Heart left ventricle (tissue), 16 donors: ENCODE measurements around the gene SIN3B. TPM values are rescaled to one million over a fixed set of nuclear protein-coding genes. Genes with fewer than 3 reads are reported as not detected.

ENCODE experiments used
- ATAC-seq, 4 donors: fragments of 200-7000 bp; cut with Tn5 transposase; one replicate each; pipeline ENCODE4 v1.9.1; 2020 to 2022; ENCODE audit warnings: moderate library complexity in 4 of 4, mild to moderate bottlenecking in 3 of 4, moderate number of reproducible peaks in 1 of 4
- DNase-seq, 5 donors: peaks; one replicate each; pipeline ENCODE4 v3.0.0-alpha.2; 2020
- H3K27ac ChIP-seq, 12 donors: fragments of 200-600 bp; sonication (generic) in 4 of 12; one replicate each; pipeline versions ENCODE4 v1.5.0 to v1.8.0; 2016 to 2022; ENCODE audit warnings: mild to moderate bottlenecking in 2 of 12
- H3K27me3 ChIP-seq, 9 donors: fragments of 200-600 bp; sonication (generic) in 2 of 9; one replicate each; pipeline versions ENCODE4 v1.5.1 to v1.8.0; 2016 to 2022; ENCODE audit warnings: mild to moderate bottlenecking in 3 of 9
- H3K36me3 ChIP-seq, 9 donors: fragments of 200-600 bp; sonication (generic) in 2 of 9; one replicate each; pipeline versions ENCODE4 v1.5.0 to v1.8.0; 2018 to 2022; ENCODE audit warnings: mild to moderate bottlenecking in 2 of 9
- H3K4me1 ChIP-seq, 12 donors: fragments of 200-600 bp; sonication (generic) in 4 of 12; one replicate each; pipeline versions ENCODE4 v1.5.0 to v1.8.0; 2016 to 2022; ENCODE audit warnings: mild to moderate bottlenecking in 3 of 12
- H3K4me3 ChIP-seq, 12 donors: fragments of 200-600 bp; sonication (generic) in 4 of 12; one replicate each; pipeline versions ENCODE4 v1.5.0 to v1.8.0; 2017 to 2022; ENCODE audit warnings: mild to moderate bottlenecking in 9 of 12, moderate library complexity in 4 of 12
- H3K9me3 ChIP-seq, 12 donors: fragments of 200-600 bp; sonication (generic) in 4 of 12; one replicate each; pipeline versions ENCODE4 v1.5.0 to v1.8.0; 2016 to 2022; ENCODE audit warnings: mild to moderate bottlenecking in 1 of 12
- CTCF ChIP-seq, 12 donors: fragments of 200-600 bp; sonication (generic) in 4 of 12; IDR thresholded peaks; one replicate each; pipeline versions ENCODE4 v1.5.0 to v1.8.0; 2018 to 2022; ENCODE audit warnings: antibody characterized with exemption in 12 of 12, mild to moderate bottlenecking in 5 of 12
- POLR2A ChIP-seq, 2 donors: fragments of 450-650 bp; IDR thresholded peaks; one replicate each; pipeline ENCODE4 v1.6.1; 2017; ENCODE audit warnings: antibody characterized with exemption in 2 of 2, mild to moderate bottlenecking in 2 of 2, moderate library complexity in 2 of 2
- WGBS, 4 donors: extraction: QIAGEN DNeasy Blood & Tissue Kit in 2 of 4; methylation state at CpG; one replicate each; pipeline versions ENCODE4 v1.1.5 to v1.1.7; 2013 to 2018; 5-methylcytosine and 5-hydroxymethylcytosine counted together
- intact Hi-C, 10 donors: fragments of 100-400 bp; cut with DNase I; formaldehyde crosslinking; loops; one replicate each; pipeline versions ENCODE4 v1.11.1 to v1.14.2; 2022
- polyA plus RNA-seq, 2 donors: library from polyadenylated mRNA; stranded (reverse); fragments of 200-250 nt; gene quantifications; one replicate each; pipeline ENCODE4 v1.2.3, GENCODE V29; 2013
- total RNA-seq, 9 donors: library from RNA; depleted of rRNA in 2 of 9; stranded (reverse); fragments of >200 nt in 2 of 9; fragmentation: NEBNext Ultra II Directional in 3 of 9; extraction: Animal tissue kit (Norgen Biotek cat#: 25700) in 3 of 9; gene quantifications; one replicate each; pipeline versions ENCODE4 v1.1.0 to v1.2.4, GENCODE V29; 2016 to 2023
- donor health status: ischemic (EF 13 %, LVEDD 7.1; RV severe dilation, severe dysfunction).
- donor health status: healthy with polysubstance abuse.
- donor health status: DM: no; HTN: yes; CAD: no.
- donor health status: DM: no; HTN: no; CAD: no.
- donor health status: ischemic (EF 25% LVEDD 6.9; RV normal size, moderate dysfunction).
- donor health status: ischemic (EF 25% LVEDD 5.7; RV mildly dilated, moderate dysfunction).
- donor health status: healthy.
- donor health status: DM: yes; HTN: yes; CAD: no.
- donor health status: ischemic (EF 35%, LVEDD 5.7; RV mildly dilated, moderate dysfunction).
- donor health status: nonischemic (EF 11% LVEDD 7.7; RV severe dilation, severe dysfunction).
- donor health status: DM: yes; HTN: yes; CAD: no.
- donor health status: PGD.
- donor health status: ischemic (EF 29% LVEDD 5.4; RV normal size, mild dysfunction).
- donor health status: nonischemic (EF 23%, LVEDD 6.1; RV moderate dilation, normal function).

Gene SIN3B
- total and polyA plus RNA-seq, 11 donors, result 15.2 to 36.6 (median 24.6) TPM

- Histone ChIP-seq H3K4me3 (no peak overlapping the region), H3K36me3 (peaks cover 0 to 4% (median 0%) of the 10 kb centered on the region in 9 donors), H3K27ac (peak overlapping the region in 4 of 12 donors; percentile 60 to 95 (median 78)), H3K27me3 (peaks cover 0 to 9% (median 0%) of the 10 kb centered on the region in 9 donors), H3K4me1 (peaks cover 0 to 44% (median 27%) of the 10 kb centered on the region in 12 donors), H3K9me3 (peaks cover 0 to 26% (median 14%) of the 10 kb centered on the region in 12 donors)
- intact Hi-C loops, result no loop called here
- 40 to 68% (median 55%) methylated on average over 5 of the region's 5 CpGs for WGBS, 4 donors
- ATAC-seq (no peak), DNase-seq (no peak)
- no peak for TF ChIP-seq CTCF (IDR thresholded peaks at IDR 0.05)
- no peak for TF ChIP-seq POLR2A (IDR thresholded peaks at IDR 0.05)
Observed at GRCh38 chr19:16885166-16885565, 56.0 kb downstream of the SIN3B start.

- TF ChIP-seq CTCF (IDR thresholded peaks at IDR 0.05) (no peak), POLR2A (IDR thresholded peaks at IDR 0.05) (no peak)
- Histone ChIP-seq H3K36me3 (no peaks in the 10 kb centered on the region), H3K27me3 (peaks cover 0 to 9% (median 0%) of the 10 kb centered on the region in 9 donors), H3K27ac (peak overlapping the region; percentile 17 to 95 (median 72)), H3K4me1 (peaks cover 0 to 44% (median 27%) of the 10 kb centered on the region in 12 donors), H3K4me3 (peak overlapping the region in 3 of 12 donors; percentile 22 to 30 (median 24)), H3K9me3 (peaks cover 0 to 21% (median 12%) of the 10 kb centered on the region in 12 donors)
- DNase-seq, result peak; percentile 66 to 95 (median 78)
- peak; percentile 86 to 91 (median 88) for ATAC-seq
- WGBS, 4 donors, result 28 to 39% (median 31%) methylated on average over 20 of the region's 20 CpGs
- intact Hi-C loops, result no loop called here
Observed at GRCh38 chr19:16886305-16886880, 57.2 kb downstream of the SIN3B start.

GRCh38 chr19:16887353-16888265, 58.4 kb downstream of the SIN3B start:
- TF ChIP-seq CTCF (IDR thresholded peaks at IDR 0.05) (no peak), POLR2A (IDR thresholded peaks at IDR 0.05) (no peak)

More at GRCh38 chr19:16887353-16888265, 58.4 kb downstream of the SIN3B start:
- H3K9me3 ChIP-seq, result peaks cover 0 to 9% (median under 1%) of the 10 kb centered on the region in 12 donors
- H3K27ac ChIP-seq, result peak overlapping the region; percentile 38 to 95 (median 70)
- no peak overlapping the region for H3K4me3 ChIP-seq
- no peaks in the 10 kb centered on the region for H3K36me3 ChIP-seq
- ATAC-seq, result peak in 1 of 4 donors; percentile 35
- peaks cover 0 to 9% (median 0%) of the 10 kb centered on the region in 9 donors for H3K27me3 ChIP-seq
- DNase-seq, result peak in 1 of 5 donors; percentile 19
- H3K4me1 ChIP-seq, result peaks cover 0 to 44% (median 27%) of the 10 kb centered on the region in 12 donors
- intact Hi-C loops, result no loop called here
- WGBS, 4 donors, result 65 to 73% (median 68%) methylated on average over 14 to 17 of the region's 17 CpGs
